Measurements from ENCODE around the gene METTL5.

METTL5 gene

DNA sequence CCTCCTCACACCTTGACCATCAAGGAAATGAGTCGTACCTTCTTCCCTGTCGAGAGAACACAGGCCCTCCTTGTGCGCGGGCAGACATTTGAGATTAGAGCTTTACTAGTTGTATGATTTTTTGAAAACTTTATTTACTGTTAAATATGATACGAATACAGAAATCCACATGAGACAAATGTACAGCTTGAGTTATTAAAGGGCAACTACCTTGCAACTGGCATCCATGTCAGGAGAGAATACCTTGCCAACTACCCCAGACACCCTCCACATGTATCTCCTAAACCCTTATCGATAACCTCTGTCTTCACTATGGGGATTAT lies 62.8 kb downstream of the METTL5 start:
- DNase-seq (ENCODE audit: low spot score), result no peak
- TF ChIP-seq, protein P1, sequence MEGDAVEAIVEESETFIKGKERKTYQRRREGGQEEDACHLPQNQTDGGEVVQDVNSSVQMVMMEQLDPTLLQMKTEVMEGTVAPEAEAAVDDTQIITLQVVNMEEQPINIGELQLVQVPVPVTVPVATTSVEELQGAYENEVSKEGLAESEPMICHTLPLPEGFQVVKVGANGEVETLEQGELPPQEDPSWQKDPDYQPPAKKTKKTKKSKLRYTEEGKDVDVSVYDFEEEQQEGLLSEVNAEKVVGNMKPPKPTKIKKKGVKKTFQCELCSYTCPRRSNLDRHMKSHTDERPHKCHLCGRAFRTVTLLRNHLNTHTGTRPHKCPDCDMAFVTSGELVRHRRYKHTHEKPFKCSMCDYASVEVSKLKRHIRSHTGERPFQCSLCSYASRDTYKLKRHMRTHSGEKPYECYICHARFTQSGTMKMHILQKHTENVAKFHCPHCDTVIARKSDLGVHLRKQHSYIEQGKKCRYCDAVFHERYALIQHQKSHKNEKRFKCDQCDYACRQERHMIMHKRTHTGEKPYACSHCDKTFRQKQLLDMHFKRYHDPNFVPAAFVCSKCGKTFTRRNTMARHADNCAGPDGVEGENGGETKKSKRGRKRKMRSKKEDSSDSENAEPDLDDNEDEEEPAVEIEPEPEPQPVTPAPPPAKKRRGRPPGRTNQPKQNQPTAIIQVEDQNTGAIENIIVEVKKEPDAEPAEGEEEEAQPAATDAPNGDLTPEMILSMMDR (IDR thresholded peaks at IDR 0.05; ENCODE audit: extremely low read depth, missing control alignments), result no peak
